ENCODE measurements around the gene DNMT1. TPM values are rescaled to one million over a fixed set of nuclear protein-coding genes. Genes with fewer than 3 reads are reported as not detected.

The DNMT1 gene
- polyA plus RNA-seq, 1 experiment = 60.7 TPM

DNA sequence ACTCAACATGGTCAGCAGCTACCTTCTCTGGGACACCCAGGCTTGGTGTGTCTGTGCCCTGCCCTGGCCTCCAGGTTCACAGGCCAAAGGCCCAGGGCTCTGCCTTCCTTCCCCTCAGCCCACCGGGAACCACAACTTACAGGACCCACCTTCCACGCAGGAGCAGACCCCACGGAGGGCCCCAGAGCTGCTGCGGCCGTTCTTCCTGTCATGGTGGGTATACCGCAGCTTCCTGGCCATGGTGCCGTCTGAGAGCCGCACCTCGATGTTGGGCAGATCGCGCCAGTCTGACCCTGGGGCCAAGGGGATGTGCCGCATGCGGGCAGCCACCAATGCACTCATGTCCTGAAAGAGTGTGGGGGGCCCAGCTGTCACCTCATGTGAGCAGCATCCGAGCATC lies 57.8 kb downstream of the DNMT1 start:
- no peak for DNase-seq (ENCODE audit: low read depth, low spot score)
- Histone ChIP-seq H3K9me3 (ENCODE audit: control insufficient read depth, insufficient read depth, low read length) (no peaks in the 10 kb centered on the region; the same call in 1 of the 2 replicates), H3K27me3 (ENCODE audit: control insufficient read depth, insufficient read depth, low read length) (no peaks in the 10 kb centered on the region), H3K27ac (ENCODE audit: low read depth, low read length) (no peak overlapping the region), H3K4me3 (ENCODE audit: low read depth, low read length) (no peak overlapping the region)
- TF ChIP-seq, protein P1, sequence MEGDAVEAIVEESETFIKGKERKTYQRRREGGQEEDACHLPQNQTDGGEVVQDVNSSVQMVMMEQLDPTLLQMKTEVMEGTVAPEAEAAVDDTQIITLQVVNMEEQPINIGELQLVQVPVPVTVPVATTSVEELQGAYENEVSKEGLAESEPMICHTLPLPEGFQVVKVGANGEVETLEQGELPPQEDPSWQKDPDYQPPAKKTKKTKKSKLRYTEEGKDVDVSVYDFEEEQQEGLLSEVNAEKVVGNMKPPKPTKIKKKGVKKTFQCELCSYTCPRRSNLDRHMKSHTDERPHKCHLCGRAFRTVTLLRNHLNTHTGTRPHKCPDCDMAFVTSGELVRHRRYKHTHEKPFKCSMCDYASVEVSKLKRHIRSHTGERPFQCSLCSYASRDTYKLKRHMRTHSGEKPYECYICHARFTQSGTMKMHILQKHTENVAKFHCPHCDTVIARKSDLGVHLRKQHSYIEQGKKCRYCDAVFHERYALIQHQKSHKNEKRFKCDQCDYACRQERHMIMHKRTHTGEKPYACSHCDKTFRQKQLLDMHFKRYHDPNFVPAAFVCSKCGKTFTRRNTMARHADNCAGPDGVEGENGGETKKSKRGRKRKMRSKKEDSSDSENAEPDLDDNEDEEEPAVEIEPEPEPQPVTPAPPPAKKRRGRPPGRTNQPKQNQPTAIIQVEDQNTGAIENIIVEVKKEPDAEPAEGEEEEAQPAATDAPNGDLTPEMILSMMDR (IDR thresholded peaks at IDR 0.05; ENCODE audit: low read depth, low read length) = no peak
- CTCF ChIA-PET = no interaction called here
- POLR2A ChIA-PET = interaction anchor here (0.6 kb wide), 1 partner anchor 1625 kb away, joined by 3 read pairs; no protein-coding TSS in a partner anchor

DNA sequence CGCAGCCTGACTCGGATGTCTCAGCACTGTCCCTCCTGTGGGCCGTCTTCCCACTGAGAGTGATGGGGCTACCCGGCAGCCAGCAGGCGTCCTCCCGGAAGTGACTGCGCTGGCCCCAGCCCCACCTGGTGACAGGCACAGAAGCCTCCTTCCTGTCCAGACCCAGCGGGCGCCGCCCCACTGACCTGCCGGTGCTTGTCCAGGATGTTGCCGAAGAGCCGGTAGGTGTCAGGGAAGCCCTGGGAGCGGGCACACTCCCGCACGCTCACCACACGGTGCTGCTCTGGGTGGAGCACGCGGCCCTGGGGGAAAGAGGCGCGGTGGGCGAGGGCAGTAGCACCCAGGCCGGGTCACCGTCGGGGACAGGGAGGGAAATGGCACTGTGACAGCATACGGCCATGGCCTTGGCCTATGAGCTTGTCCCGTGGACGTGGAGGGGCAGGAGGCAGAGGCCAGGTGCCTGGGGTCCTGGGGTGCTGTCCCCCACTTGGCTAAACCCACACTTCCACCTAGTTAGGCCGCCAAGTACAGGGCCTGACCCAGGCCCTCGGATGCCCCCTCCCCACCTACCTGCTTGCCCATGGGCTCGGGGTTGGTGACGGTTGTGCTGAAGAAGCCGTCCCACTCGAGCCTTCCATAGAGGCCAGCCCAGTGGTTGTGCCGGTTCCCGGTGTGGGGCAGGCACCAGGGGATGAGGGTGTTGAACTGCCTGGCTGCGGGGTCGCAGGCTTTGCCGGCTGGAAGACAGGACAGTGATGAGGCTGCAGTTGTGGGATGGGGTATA lies 59.0 kb downstream of the DNMT1 start:
- Histone ChIP-seq H3K27ac (ENCODE audit: low read depth, low read length) (no peak overlapping the region), H3K4me3 (ENCODE audit: low read depth, low read length) (no peak overlapping the region), H3K27me3 (ENCODE audit: control insufficient read depth, insufficient read depth, low read length) (no peaks in the 10 kb centered on the region), H3K9me3 (ENCODE audit: control insufficient read depth, insufficient read depth, low read length) (no peaks in the 10 kb centered on the region; the same call in 1 of the 2 replicates)
- ChIA-PET CTCF (no interaction called here), POLR2A (no interaction called here)
- DNase-seq (ENCODE audit: low read depth, low spot score) = no peak
- TF ChIP-seq, protein P1 (IDR thresholded peaks at IDR 0.05; ENCODE audit: low read depth, low read length) = no peak

DNA sequence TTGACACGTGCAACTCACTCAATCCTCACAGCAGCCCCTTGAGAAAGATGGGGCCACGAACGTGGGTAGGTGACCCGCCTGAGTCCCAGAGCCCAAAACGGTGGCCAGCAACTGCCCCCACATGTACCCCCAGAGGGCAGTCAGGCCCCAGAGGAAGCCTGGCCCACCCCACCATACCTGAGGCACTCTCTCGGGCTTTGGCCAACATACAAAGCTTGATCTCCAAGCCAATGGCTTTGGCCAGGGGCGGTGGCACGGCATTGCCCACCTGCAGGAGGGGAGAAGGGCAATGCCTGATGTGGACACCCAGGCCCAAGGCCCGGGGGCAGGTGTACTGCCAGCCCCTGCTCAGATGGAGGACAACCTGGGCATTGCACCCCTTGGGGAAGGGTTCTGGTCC lies 60.7 kb downstream of the DNMT1 start:
- ChIA-PET POLR2A (no interaction called here), CTCF (no interaction called here)
- H3K27ac ChIP-seq (ENCODE audit: low read depth, low read length) = no peak overlapping the region
- H3K9me3 ChIP-seq (ENCODE audit: control insufficient read depth, insufficient read depth, low read length) = no peaks in the 10 kb centered on the region; the same call in 1 of the 2 replicates
- H3K27me3 ChIP-seq (ENCODE audit: control insufficient read depth, insufficient read depth, low read length) = no peaks in the 10 kb centered on the region
- no peak for DNase-seq (ENCODE audit: low read depth, low spot score)
- TF ChIP-seq, protein P1 (IDR thresholded peaks at IDR 0.05; ENCODE audit: low read depth, low read length) = no peak
- H3K4me3 ChIP-seq (ENCODE audit: low read depth, low read length) = no peak overlapping the region

DNA sequence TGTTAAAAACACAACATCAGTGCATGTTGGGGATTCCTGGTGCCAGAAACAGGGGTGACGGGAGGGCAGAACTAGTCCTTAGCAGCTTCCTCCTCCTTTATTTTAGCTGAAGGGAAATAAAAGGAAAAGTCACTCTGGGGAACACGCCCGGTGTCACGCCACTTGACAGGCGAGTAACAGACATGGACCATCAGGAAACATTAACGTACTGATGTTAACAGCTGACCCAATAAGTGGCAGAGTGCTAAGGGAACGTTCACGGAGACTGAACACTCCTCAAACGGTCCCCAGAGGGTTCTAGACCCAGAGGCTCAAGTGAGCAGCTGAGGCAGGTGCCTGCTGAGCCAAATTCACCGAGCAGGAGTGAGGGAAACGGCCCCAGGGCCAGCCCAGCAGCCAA lies 61.2 kb downstream of the DNMT1 start:
- no peaks in the 10 kb centered on the region for H3K27me3 ChIP-seq (ENCODE audit: control insufficient read depth, insufficient read depth, low read length)
- DNase-seq (ENCODE audit: low read depth, low spot score) = no peak
- H3K9me3 ChIP-seq (ENCODE audit: control insufficient read depth, insufficient read depth, low read length) = no peaks in the 10 kb centered on the region; the same call in 1 of the 2 replicates
- ChIA-PET POLR2A (no interaction called here), CTCF (no interaction called here)
- TF ChIP-seq, protein P1 (IDR thresholded peaks at IDR 0.05; ENCODE audit: low read depth, low read length) = no peak
- H3K4me3 ChIP-seq (ENCODE audit: low read depth, low read length) = no peak overlapping the region
- no peak overlapping the region for H3K27ac ChIP-seq (ENCODE audit: low read depth, low read length)

DNA sequence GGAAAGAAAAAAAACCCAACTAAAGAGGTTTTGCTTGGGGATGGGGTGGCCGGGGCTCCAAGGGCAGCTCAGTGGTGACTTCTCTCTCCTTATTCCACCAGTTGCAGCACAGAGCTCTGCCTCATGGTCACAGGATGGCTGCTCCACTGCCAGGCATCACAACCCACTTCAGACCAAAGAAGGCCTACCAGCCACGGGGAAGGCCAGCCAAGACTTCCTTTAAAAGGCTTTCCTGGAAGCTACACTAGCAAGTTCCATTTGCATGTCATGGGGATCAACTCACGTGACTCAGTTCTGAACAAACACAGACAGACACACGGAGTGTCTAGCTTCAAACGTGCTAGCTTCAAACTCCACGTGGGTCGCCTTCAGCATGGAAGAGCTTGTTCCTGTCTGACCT lies 61.8 kb downstream of the DNMT1 start:
- Histone ChIP-seq H3K4me3 (ENCODE audit: low read depth, low read length) (no peak overlapping the region), H3K27ac (ENCODE audit: low read depth, low read length) (no peak overlapping the region), H3K9me3 (ENCODE audit: control insufficient read depth, insufficient read depth, low read length) (no peaks in the 10 kb centered on the region; the same call in 1 of the 2 replicates), H3K27me3 (ENCODE audit: control insufficient read depth, insufficient read depth, low read length) (no peaks in the 10 kb centered on the region)
- DNase-seq (ENCODE audit: low read depth, low spot score) = no peak
- CTCF ChIA-PET = interaction anchor here (0.6 to 1.1 kb wide), 2 partner anchors 13 to 33 kb away, joined by 3 to 4 read pairs; no protein-coding TSS in a partner anchor
- TF ChIP-seq, protein P1 (IDR thresholded peaks at IDR 0.05; ENCODE audit: low read depth, low read length) = no peak
- POLR2A ChIA-PET = interaction anchor here (0.7 kb wide), 1 partner anchor 17 kb away, joined by 6 read pairs; no protein-coding TSS in a partner anchor
